Transverse colon (tissue), 4 donors: ENCODE results near the gene SECTM1.

ENCODE experiments used
- CTCF ChIP-seq, 5 experiments: fragments of 200-600 bp in 3 of 5; fragments of 450-650 bp in 2 of 5; sonication (generic) in 3 of 5; IDR thresholded peaks; 1 replicate in 2 of 5; 2 replicates in 3 of 5; pipeline ENCODE4 v1.5.1; 2016 to 2017; ENCODE audit warnings: antibody characterized with exemption in 5 of 5, inconsistent platforms in 3 of 5, mild to moderate bottlenecking in 2 of 5, moderate library complexity in 1 of 5
- EP300 ChIP-seq: sonication (generic); formaldehyde crosslinking; IDR thresholded peaks from one replicate; pipeline ENCODE4 v1.6.1; 2017; ENCODE audit warnings: antibody characterized with exemption, low read depth
- POLR2A ChIP-seq: fragments of 450-650 bp; IDR thresholded peaks from one replicate; pipeline ENCODE4 v1.6.1; 2016; ENCODE audit warnings: antibody characterized with exemption, mild to moderate bottlenecking, moderate library complexity
- POLR2AphosphoS5 ChIP-seq, 3 donors: sonication (generic); formaldehyde crosslinking; IDR thresholded peaks; one replicate each; pipeline ENCODE4 v1.6.1; 2016; ENCODE audit warnings: antibody characterized with exemption in 3 of 3

DNA sequence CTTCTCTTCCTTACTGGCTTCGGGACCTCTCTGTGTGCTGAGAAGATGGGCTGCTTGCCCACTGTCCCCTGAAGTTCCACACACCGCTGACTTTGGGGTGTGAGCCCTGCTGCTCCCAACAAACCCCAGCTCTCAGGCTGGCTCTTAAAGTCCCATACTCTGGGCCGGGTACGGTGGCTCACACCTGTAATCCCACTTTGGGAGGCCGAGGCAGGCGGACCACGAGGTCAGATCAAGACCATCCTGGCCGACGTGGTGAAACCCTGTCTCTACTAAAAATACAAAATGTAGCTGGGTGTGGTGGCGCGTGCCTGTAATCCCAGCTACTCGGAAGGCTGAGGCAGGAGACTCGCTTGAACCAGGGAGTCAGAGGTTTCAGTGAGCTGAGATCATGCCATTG lies 33.3 kb downstream of the SECTM1 start:
- TF ChIP-seq CTCF (IDR thresholded peaks at IDR 0.05) = no peak
- no peak for TF ChIP-seq POLR2AphosphoS5 (IDR thresholded peaks at IDR 0.05)
- TF ChIP-seq POLR2A = no peak
- no peak for TF ChIP-seq EP300
